ENCODE data around the gene NLGN4Y.
"Not testable (repeated sequence)": the region's sequence is repeated elsewhere in the genome, so short reads cannot be mapped to it uniquely, and the experiment has no call there.

Gene NLGN4Y

GRCh38 chrY:14834103-14835060, 310.1 kb downstream of the NLGN4Y start:
- ATAC-seq (no peak), DNase-seq (no peak)

GRCh38 chrY:14837466-14837865, 313.1 kb downstream of the NLGN4Y start:
- ATAC-seq (no peak), DNase-seq (no peak)

GRCh38 chrY:14850734-14851133, 326.4 kb downstream of the NLGN4Y start:
- no peak for ATAC-seq
- DNase-seq: no peak

- ATAC-seq (no peak), DNase-seq (no peak)
Observed at GRCh38 chrY:14860448-14860847, 336.1 kb downstream of the NLGN4Y start.

- not testable (repeated sequence) for ATAC-seq
Observed at GRCh38 chrY:14861033-14861432, 336.7 kb downstream of the NLGN4Y start.

GRCh38 chrY:14871971-14872370, 347.6 kb downstream of the NLGN4Y start:
- DNase-seq: no peak
- no peak for ATAC-seq

More at GRCh38 chrY:14861033-14861432, 336.7 kb downstream of the NLGN4Y start:
- DNase-seq: not testable (repeated sequence)

Data from stimulated activated naive CD8-positive, alpha-beta T cell treated with anti-CD3 and anti-CD28 coated beads, Interleukin-15, Interleukin-2, amounts not matched to agents 100 U/mL and 50 U/mL, for 24 hours (primary cell).